ENCODE measurements around the gene ZNF710. TPM values are rescaled to one million over a fixed set of nuclear protein-coding genes. Genes with fewer than 3 reads are reported as not detected.

The ZNF710 gene
- total RNA-seq, 2 donors from 2014 or later: 18.1 to 34.5 TPM

- Histone ChIP-seq H3K27me3 (no peaks in the 10 kb centered on the region), H3K36me3 (replicated peaks in 1 of 2; ENCODE audit: insufficient read depth in 1 of 2, low read depth in 2 of 2) (no peaks in the 10 kb centered on the region), H3K4me3 (peak overlapping the region in 1 of 2 donors; percentile 8), H3K4me1 (peaks cover 60% of the 10 kb centered on the region), H3K9me3 (no peaks in the 10 kb centered on the region), H3K27ac (peak overlapping the region; percentile 95 to 99 (median 96))
- WGBS, 2 donors: 49 to 50% methylated on average over 12 of the region's 12 CpGs
- DNase-seq (peak; percentile 44 to 71 (median 60)), ATAC-seq (peak; percentile 19)
- intact Hi-C loops (cut with DNase I): no loop called here
- TF ChIP-seq POLR2A (IDR thresholded peaks at IDR 0.05) (peak in 2 of 3 donors; percentile 11 to 18), CTCF (IDR thresholded peaks at IDR 0.05) (no peak)
Measured at GRCh38 chr15:89998923-89999675, 2.0 kb upstream of the ZNF710 start.

- Histone ChIP-seq H3K4me1 (peaks cover 67% of the 10 kb centered on the region), H3K9me3 (no peaks in the 10 kb centered on the region), H3K27me3 (no peaks in the 10 kb centered on the region), H3K36me3 (replicated peaks in 1 of 2; ENCODE audit: insufficient read depth in 1 of 2, low read depth in 2 of 2) (no peaks in the 10 kb centered on the region), H3K27ac (peak overlapping the region; percentile 95 to 99 (median 96)), H3K4me3 (peak overlapping the region in 1 of 2 donors; percentile 8)
- ATAC-seq: peak; percentile 14
- WGBS, 2 donors: 14 to 26% methylated on average over 11 to 14 of the region's 14 CpGs
- intact Hi-C loops (cut with DNase I): no loop called here
- peak; percentile 60 to 79 (median 74) for DNase-seq
- TF ChIP-seq POLR2A (IDR thresholded peaks at IDR 0.05) (peak; percentile 36 to 70 (median 52)), CTCF (IDR thresholded peaks at IDR 0.05) (peak in 1 of 7 experiments; percentile 4)
Measured at GRCh38 chr15:89999676-90000185, 1.4 kb upstream of the ZNF710 start.

- peak; percentile 49 to 56 (median 51) for DNase-seq
- ATAC-seq: peak; percentile 4
- intact Hi-C loops (cut with DNase I): no loop called here
- TF ChIP-seq CTCF (IDR thresholded peaks at IDR 0.05) (no peak), POLR2A (IDR thresholded peaks at IDR 0.05) (peak in 2 of 3 donors; percentile 19 to 35)
- Histone ChIP-seq H3K27me3 (no peaks in the 10 kb centered on the region), H3K4me1 (peaks cover 73% of the 10 kb centered on the region), H3K27ac (peak overlapping the region; percentile 95 to 99 (median 96)), H3K36me3 (replicated peaks in 1 of 2; ENCODE audit: insufficient read depth in 1 of 2, low read depth in 2 of 2) (no peaks in the 10 kb centered on the region), H3K9me3 (no peaks in the 10 kb centered on the region), H3K4me3 (peak overlapping the region; percentile 5 to 8)
- 8 to 14% methylated on average over 9 to 58 of the region's 63 CpGs for WGBS, 2 donors
Measured at GRCh38 chr15:90000186-90001001, 730 bp upstream of the ZNF710 start.

GRCh38 chr15:90001683-90002427 is 731 bp downstream of the ZNF710 start:
- Histone ChIP-seq H3K4me3 (peak overlapping the region; percentile 39 to 75), H3K9me3 (no peaks in the 10 kb centered on the region), H3K4me1 (peaks cover 86% of the 10 kb centered on the region), H3K36me3 (replicated peaks in 1 of 2; ENCODE audit: insufficient read depth in 1 of 2, low read depth in 2 of 2) (no peaks in the 10 kb centered on the region), H3K27ac (peak overlapping the region; percentile 92 to 99 (median 95)), H3K27me3 (no peaks in the 10 kb centered on the region)
- ATAC-seq (peak; percentile 7), DNase-seq (peak; percentile 65 to 72 (median 68))
- peak in 2 of 3 donors; percentile 20 to 33 for TF ChIP-seq POLR2A (IDR thresholded peaks at IDR 0.05)
- TF ChIP-seq CTCF (IDR thresholded peaks at IDR 0.05): no peak
- WGBS, 2 donors: 0 to 1% methylated on average over 27 to 58 of the region's 89 CpGs
- intact Hi-C loops (cut with DNase I): no loop called here
